ENCODE results near the gene DCDC2.
"Not testable (repeated sequence)": the region's sequence is repeated elsewhere in the genome, so short reads cannot be mapped to it uniquely, and the experiment has no call there.

DCDC2 gene

DNA sequence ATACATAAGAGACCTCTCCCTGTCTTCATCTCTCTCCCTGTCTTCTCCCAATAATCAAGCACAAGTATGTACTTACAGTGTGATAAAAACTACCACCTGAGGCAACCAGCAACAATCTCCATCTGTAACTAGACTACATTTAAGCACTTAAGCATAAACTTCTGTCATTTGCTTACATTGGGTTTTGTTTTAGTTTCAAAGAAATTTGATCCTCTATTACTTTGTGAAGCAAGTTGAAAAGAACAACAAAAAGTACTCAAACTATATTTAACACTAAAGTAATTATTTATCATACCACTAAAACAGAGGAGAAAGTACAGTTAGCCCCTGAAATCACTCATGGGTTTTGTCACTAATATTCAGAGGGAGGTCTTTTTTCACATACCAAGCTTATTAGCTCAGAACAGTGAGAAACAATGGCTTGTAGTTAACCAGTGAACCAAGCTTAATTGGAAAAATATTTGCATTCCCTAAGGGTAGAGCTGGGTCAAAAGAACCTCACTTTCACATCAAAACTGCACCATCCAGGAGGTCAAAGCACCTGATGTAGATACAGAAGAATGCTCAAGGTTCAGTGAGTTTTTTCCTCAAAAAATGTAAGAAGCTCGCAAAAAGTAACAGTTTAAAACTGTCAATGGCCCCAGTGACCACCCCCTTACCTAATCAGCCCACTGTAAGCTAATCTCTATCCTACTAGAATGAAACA is 34.1 kb downstream of the DCDC2 start:
- no peak for DNase-seq

GRCh38 chr6:24322924-24323323 is 34.9 kb downstream of the DCDC2 start:
- no peak for DNase-seq

DNA sequence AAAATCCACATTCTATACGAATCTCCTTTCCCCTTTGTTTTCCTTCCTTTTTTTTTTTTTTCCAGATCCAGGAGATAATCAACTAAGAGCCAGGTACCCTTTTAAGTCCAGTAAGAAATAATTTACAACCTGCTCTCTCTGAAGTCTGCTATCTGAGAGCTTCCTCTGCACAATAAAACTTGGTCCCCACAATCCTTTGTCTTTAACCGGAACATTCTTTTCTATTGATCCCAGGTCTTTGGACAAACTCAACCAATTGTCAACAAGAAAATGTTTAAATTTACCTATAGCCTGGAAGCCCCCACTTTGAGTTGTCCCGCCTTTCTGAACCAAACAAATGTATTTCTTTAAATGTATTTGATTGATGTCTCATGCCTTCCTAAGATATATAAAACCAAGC is 35.4 kb downstream of the DCDC2 start:
- DNase-seq: not testable (repeated sequence)

DNA sequence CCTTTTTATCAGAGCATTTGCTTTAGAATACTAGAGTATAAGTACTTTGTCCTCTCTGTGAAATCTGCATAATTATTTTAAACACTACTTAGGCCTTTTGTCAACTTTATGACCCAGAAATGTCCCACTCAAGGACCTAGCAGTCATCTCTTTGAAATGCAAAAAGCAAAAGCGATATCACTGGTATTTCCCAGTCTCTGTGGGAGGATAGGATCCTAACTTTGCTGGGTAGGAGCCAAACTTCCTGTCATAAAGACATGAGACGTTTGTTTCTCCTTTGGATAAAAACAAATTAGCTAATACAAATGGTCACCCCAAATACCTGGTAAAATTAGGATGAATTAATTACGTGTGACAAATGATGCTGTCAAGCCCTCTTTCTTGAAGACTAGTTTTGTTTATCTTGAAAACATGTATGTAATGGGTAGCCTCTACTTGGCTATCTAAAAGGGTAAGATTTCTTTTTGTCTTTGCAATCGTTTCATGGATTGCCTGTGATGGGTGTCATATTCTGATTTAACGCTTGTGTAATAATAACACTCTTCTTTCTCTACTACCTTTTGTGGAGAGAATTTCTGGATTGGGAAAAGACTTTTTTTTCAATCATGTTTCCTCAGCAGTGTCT is 36.2 kb downstream of the DCDC2 start:
- DNase-seq: no peak

- DNase-seq: no peak
Measured at GRCh38 chr6:24313251-24314141, 44.4 kb downstream of the DCDC2 start.

GRCh38 chr6:24311775-24312174 is 46.1 kb downstream of the DCDC2 start:
- DNase-seq: not testable (repeated sequence)

- DNase-seq: no peak
Measured at GRCh38 chr6:24307881-24308280, 50.0 kb downstream of the DCDC2 start.

GRCh38 chr6:24306936-24307335 is 50.9 kb downstream of the DCDC2 start:
- DNase-seq: no peak

- DNase-seq: no peak
Measured at GRCh38 chr6:24306038-24306437, 51.8 kb downstream of the DCDC2 start.

- DNase-seq: no peak
Measured at GRCh38 chr6:24296944-24297343, 60.9 kb downstream of the DCDC2 start.

DNA sequence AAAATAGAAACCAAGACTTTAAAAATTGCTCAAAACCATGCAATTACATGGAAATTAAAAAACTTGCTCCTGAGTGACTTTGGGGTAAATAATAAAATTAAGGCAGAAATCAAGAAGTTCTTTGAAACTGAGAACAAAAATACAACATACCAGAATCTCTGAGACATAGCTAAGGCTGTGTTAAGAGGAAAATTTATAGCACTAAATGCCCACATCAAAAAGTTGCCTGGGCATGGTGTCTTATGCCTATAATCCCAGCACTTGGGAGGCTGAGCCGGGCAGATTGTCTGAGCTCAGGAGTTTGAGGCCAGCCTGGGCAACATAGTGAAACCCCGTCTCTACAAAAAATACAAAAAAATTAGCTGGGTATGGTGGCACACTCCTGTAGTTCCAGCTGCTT is 64.0 kb downstream of the DCDC2 start:
- not testable (repeated sequence) for DNase-seq

DNA sequence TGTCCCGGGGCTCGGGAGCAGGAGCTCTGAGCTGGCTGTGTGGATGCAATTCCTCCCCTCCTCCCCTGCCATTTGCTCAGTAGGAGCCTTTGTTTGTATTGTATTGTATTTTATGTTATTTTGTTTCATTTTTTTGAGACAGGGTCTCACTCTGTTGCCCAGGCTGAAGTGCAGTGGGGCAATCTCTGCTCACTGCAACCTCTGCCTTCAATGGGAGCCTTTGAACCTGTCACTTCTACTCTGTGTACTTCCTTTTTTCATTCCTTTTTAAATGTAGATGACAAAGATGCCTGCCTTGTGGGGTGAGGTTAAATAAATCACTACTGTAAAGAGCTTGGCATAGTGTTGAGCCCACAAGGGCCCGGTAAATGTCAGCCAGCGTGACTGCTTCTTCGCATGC is 70.6 kb downstream of the DCDC2 start:
- no peak for DNase-seq

- DNase-seq: no peak
Measured at GRCh38 chr6:24284006-24284405, 73.9 kb downstream of the DCDC2 start.

- DNase-seq: peak; percentile 90
Measured at GRCh38 chr6:24283043-24283985, 74.5 kb downstream of the DCDC2 start.

DNA sequence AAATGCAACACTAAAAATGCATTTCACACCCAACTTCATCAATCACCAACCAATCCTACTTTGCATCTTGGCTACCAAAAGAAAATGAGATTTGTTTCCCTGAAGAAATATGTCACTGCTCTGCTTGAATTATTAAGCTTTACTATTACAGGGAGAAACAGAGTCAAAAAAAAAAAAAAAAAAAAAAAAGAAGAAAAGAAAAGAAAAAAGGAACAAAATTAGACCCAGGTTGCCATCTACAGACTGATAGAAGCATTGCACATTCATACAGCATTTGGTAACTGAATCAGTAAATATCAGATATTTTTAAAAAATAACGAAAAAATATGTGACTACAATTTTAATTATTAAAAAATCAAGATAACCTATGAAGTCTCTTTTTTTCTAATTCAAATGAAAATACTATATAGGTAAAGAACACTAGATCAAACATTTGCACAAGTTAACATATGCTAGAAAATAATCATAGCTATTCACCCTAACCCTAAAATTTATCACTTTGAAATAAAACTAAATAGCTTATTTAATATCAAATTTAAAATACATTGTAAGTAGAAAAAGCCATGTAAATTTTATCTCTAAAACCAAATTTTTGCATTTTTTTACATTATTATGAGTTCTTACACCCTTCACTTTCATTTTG is 83.3 kb downstream of the DCDC2 start:
- DNase-seq: no peak

GRCh38 chr6:24273096-24273870 is 84.6 kb downstream of the DCDC2 start:
- no peak for DNase-seq

GRCh38 chr6:24272553-24272952 is 85.3 kb downstream of the DCDC2 start:
- no peak for DNase-seq

GRCh38 chr6:24272148-24272547 is 85.7 kb downstream of the DCDC2 start:
- no peak for DNase-seq

- no peak for DNase-seq
Measured at GRCh38 chr6:24270011-24270410, 87.8 kb downstream of the DCDC2 start.

DNA sequence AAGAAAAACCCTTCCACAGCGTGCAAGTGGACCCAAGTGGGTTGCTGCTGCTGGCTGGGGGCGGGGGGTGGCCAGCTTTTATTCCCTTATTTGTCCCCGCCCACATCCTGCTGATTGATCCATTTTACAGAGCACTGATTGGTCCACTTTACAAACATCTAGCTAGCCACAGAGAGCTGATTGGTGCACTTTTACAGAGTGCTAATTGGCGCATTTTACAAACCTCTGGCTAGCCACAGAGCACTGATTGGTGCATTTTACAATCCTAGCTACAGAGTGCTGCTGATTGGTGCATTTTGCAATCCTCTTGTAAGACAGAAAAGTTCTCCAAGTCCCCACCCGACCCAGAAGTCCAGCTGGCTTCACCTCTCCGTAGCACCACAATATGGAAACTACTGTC is 99.6 kb downstream of the DCDC2 start:
- not testable (repeated sequence) for DNase-seq

- DNase-seq: no peak
Measured at GRCh38 chr6:24257282-24257681, 100.6 kb downstream of the DCDC2 start.
